Measurements from ENCODE around the gene CLASP2.

The CLASP2 gene

DNA sequence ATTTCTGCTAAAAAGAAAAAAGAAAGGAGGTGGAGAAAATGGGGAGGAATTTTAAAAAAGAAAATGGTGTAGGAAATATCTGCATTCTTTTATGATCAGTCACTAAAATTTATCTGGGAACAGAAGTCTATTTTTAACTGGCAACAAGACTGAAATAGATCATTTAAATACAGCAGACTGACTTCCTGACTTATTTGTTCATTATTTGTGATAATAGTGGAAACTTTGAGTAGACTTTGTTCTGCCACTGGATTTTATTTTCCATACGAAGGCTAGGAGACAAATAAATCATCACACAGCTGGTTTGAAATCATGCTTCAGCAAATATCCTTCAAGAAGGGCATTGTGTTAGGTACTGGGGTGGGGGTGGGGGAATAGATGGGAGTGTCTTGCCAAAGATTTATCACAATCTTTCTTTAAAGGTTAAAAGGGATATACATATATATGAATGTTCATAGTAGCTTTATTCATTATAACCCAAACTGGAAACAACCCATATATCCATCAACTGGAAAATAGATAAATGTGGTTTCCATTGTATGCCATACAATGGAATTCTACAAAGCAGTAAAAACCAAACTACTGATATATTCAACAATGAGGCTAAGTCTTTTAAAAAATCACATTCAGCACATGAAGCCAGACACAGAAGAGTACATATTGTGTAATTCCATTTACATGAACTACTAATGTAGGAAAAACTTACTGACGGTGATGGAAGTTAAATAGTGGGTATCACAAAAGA lies 4.7 kb upstream of the CLASP2 start:
- H2AFZ ChIP-seq (ENCODE audit: low read length) = no peak overlapping the region
- no peak overlapping the region for H2BK5ac ChIP-seq (ENCODE audit: low read length)
- H2BK15ac ChIP-seq (ENCODE audit: low read length) = no peak overlapping the region
- peaks cover under 1% of the 10 kb centered on the region for H3K79me1 ChIP-seq (ENCODE audit: low read depth, low read length)
- no peak overlapping the region for H2AK5ac ChIP-seq (ENCODE audit: low read depth, low read length)
- DNase-seq (ENCODE audit: low spot score) = no peak
- no peaks in the 10 kb centered on the region for H3K9me3 ChIP-seq (replicated peaks in 1 of 2; ENCODE audit: control insufficient read depth in 2 of 2, insufficient read depth in 1 of 2, low read depth in 1 of 2, low read length in 2 of 2)
- no peak overlapping the region for H3K18ac ChIP-seq (ENCODE audit: low read length)
- H4K8ac ChIP-seq (ENCODE audit: low read depth, low read length) = no peak overlapping the region
- H3K4me3 ChIP-seq (ENCODE audit: low read length in 2 of 2) = no peak overlapping the region
- no peak overlapping the region for H2BK12ac ChIP-seq (ENCODE audit: low read length)
- no CpG with 5 or more reads among the region's 2 CpGs for WGBS, 2 donors (ENCODE audit: extremely low coverage in 2 of 2, insufficient read length in 2 of 2, insufficient replicate concordance in 1 of 2)
- no peaks in the 10 kb centered on the region for H3K4me1 ChIP-seq (ENCODE audit: control insufficient read depth in 2 of 2, insufficient read depth in 1 of 2, low read depth in 1 of 2, low read length in 2 of 2)
- no peak overlapping the region for H3K4me2 ChIP-seq (ENCODE audit: insufficient read depth, low read length, poor library complexity, severe bottlenecking)
- no peak overlapping the region for H2BK120ac ChIP-seq (ENCODE audit: low read depth, low read length)
- H4K91ac ChIP-seq (ENCODE audit: low read depth, low read length, poor library complexity) = no peak overlapping the region
- H3K4ac ChIP-seq (ENCODE audit: low read length) = no peak overlapping the region
- no peaks in the 10 kb centered on the region for H3K27me3 ChIP-seq (ENCODE audit: control insufficient read depth in 3 of 3, insufficient read depth in 3 of 3, low read depth in 1 of 3, low read length in 3 of 3)
- H3K9ac ChIP-seq (ENCODE audit: low read depth, low read length, poor library complexity) = no peak overlapping the region
- H3K36me3 ChIP-seq (replicated peaks in 1 of 2; ENCODE audit: control insufficient read depth in 2 of 2, insufficient read depth in 2 of 2, low read length in 2 of 2) = no peaks in the 10 kb centered on the region
- H3K23ac ChIP-seq (ENCODE audit: low read depth, low read length, poor library complexity) = no peak overlapping the region
- H3K14ac ChIP-seq (ENCODE audit: low read length) = no peak overlapping the region
- no peak overlapping the region for H3K27ac ChIP-seq (replicated peaks; ENCODE audit: low read length)

DNA sequence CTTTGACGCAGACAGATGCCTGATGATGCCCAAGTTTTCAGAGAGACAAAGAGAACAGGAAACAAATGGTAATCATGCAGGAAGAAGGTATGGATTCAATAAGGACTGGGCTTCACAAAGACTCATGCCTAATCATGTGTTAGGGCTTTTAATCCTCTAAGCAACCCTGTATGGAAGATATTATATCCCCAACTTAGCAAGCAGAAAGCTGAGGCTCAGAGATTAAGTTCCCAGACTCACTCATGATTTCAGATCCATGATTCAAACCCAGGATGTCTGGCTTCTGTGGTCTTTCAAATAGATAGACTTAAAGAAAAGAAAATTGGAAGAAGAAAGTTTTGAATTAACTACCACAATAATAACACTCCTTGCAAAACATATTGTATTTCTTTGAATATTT lies 4.1 kb upstream of the CLASP2 start:
- no peak overlapping the region for H3K9ac ChIP-seq (ENCODE audit: low read depth, low read length, poor library complexity)
- no peak overlapping the region for H3K27ac ChIP-seq (replicated peaks; ENCODE audit: low read length)
- H2BK120ac ChIP-seq (ENCODE audit: low read depth, low read length) = no peak overlapping the region
- H3K36me3 ChIP-seq (replicated peaks in 1 of 2; ENCODE audit: control insufficient read depth in 2 of 2, insufficient read depth in 2 of 2, low read length in 2 of 2) = no peaks in the 10 kb centered on the region
- H3K4me2 ChIP-seq (ENCODE audit: insufficient read depth, low read length, poor library complexity, severe bottlenecking) = no peak overlapping the region
- H4K91ac ChIP-seq (ENCODE audit: low read depth, low read length, poor library complexity) = no peak overlapping the region
- peaks cover 3% of the 10 kb centered on the region for H3K79me1 ChIP-seq (ENCODE audit: low read depth, low read length)
- H3K4me3 ChIP-seq (ENCODE audit: low read length in 2 of 2) = no peak overlapping the region
- no peak overlapping the region for H2BK15ac ChIP-seq (ENCODE audit: low read length)
- no peak overlapping the region for H3K18ac ChIP-seq (ENCODE audit: low read length)
- no peak overlapping the region for H2BK12ac ChIP-seq (ENCODE audit: low read length)
- no peak overlapping the region for H2AK5ac ChIP-seq (ENCODE audit: low read depth, low read length)
- no peaks in the 10 kb centered on the region for H3K4me1 ChIP-seq (ENCODE audit: control insufficient read depth in 2 of 2, insufficient read depth in 1 of 2, low read depth in 1 of 2, low read length in 2 of 2)
- no peak overlapping the region for H2AFZ ChIP-seq (ENCODE audit: low read length)
- no peak overlapping the region for H2BK5ac ChIP-seq (ENCODE audit: low read length)
- no peak overlapping the region for H3K4ac ChIP-seq (ENCODE audit: low read length)
- DNase-seq (ENCODE audit: low spot score) = no peak
- no peak overlapping the region for H3K14ac ChIP-seq (ENCODE audit: low read length)
- H3K9me3 ChIP-seq (replicated peaks in 1 of 2; ENCODE audit: control insufficient read depth in 2 of 2, insufficient read depth in 1 of 2, low read depth in 1 of 2, low read length in 2 of 2) = no peaks in the 10 kb centered on the region
- no peaks in the 10 kb centered on the region for H3K27me3 ChIP-seq (ENCODE audit: control insufficient read depth in 3 of 3, insufficient read depth in 3 of 3, low read depth in 1 of 3, low read length in 3 of 3)
- no CpG with 5 or more reads among the region's 1 CpG for WGBS, 2 donors (ENCODE audit: extremely low coverage in 2 of 2, insufficient read length in 2 of 2, insufficient replicate concordance in 1 of 2)
- no peak overlapping the region for H4K8ac ChIP-seq (ENCODE audit: low read depth, low read length)
- H3K23ac ChIP-seq (ENCODE audit: low read depth, low read length, poor library complexity) = no peak overlapping the region

- no peak for DNase-seq (ENCODE audit: low spot score)
Measured at GRCh38 chr3:33718595-33718907, 497 bp upstream of the CLASP2 start.

GRCh38 chr3:33717616-33717865 lies 513 bp downstream of the CLASP2 start:
- Histone ChIP-seq H3K9me3 (replicated peaks in 1 of 2; ENCODE audit: control insufficient read depth in 2 of 2, insufficient read depth in 1 of 2, low read depth in 1 of 2, low read length in 2 of 2) (peaks cover 0 to under 1% of the 10 kb centered on the region in 2 donors), H3K4me2 (ENCODE audit: insufficient read depth, low read length, poor library complexity, severe bottlenecking) (peak overlapping the region; percentile 66), H3K36me3 (replicated peaks in 1 of 2; ENCODE audit: control insufficient read depth in 2 of 2, insufficient read depth in 2 of 2, low read length in 2 of 2) (peaks cover 0 to 5% of the 10 kb centered on the region in 2 donors), H3K14ac (ENCODE audit: low read length) (no peak overlapping the region), H3K4me3 (ENCODE audit: low read length in 2 of 2) (peak overlapping the region; percentile 89 to 96), H3K27me3 (ENCODE audit: control insufficient read depth in 3 of 3, insufficient read depth in 3 of 3, low read depth in 1 of 3, low read length in 3 of 3) (no peaks in the 10 kb centered on the region), H4K8ac (ENCODE audit: low read depth, low read length) (no peak overlapping the region), H2AK5ac (ENCODE audit: low read depth, low read length) (no peak overlapping the region), H3K79me1 (ENCODE audit: low read depth, low read length) (peaks cover 4% of the 10 kb centered on the region), H3K18ac (ENCODE audit: low read length) (peak overlapping the region; percentile 95), H3K4ac (ENCODE audit: low read length) (no peak overlapping the region), H3K23ac (ENCODE audit: low read depth, low read length, poor library complexity) (peak overlapping the region; percentile 89), H3K9ac (ENCODE audit: low read depth, low read length, poor library complexity) (peak overlapping the region; percentile 90), H3K4me1 (ENCODE audit: control insufficient read depth in 2 of 2, insufficient read depth in 1 of 2, low read depth in 1 of 2, low read length in 2 of 2) (peaks cover 2 to 3% of the 10 kb centered on the region in 2 donors), H2BK5ac (ENCODE audit: low read length) (peak overlapping the region; percentile 85), H2BK120ac (ENCODE audit: low read depth, low read length) (no peak overlapping the region), H4K91ac (ENCODE audit: low read depth, low read length, poor library complexity) (no peak overlapping the region), H2AFZ (ENCODE audit: low read length) (peak overlapping the region; percentile 100), H2BK15ac (ENCODE audit: low read length) (no peak overlapping the region), H3K27ac (replicated peaks; ENCODE audit: low read length) (peak overlapping the region; percentile 73), H2BK12ac (ENCODE audit: low read length) (no peak overlapping the region)
- no peak for DNase-seq (ENCODE audit: low spot score)
- WGBS, 2 donors (ENCODE audit: extremely low coverage in 2 of 2, insufficient read length in 2 of 2, insufficient replicate concordance in 1 of 2) = no CpG with 5 or more reads among the region's 26 CpGs

More at GRCh38 chr3:33718595-33718907, 497 bp upstream of the CLASP2 start:
- peaks cover 0 to 3% of the 10 kb centered on the region in 2 donors for H3K36me3 ChIP-seq (replicated peaks in 1 of 2; ENCODE audit: control insufficient read depth in 2 of 2, insufficient read depth in 2 of 2, low read length in 2 of 2)
- no peak overlapping the region for H3K27ac ChIP-seq (replicated peaks; ENCODE audit: low read length)
- no peak overlapping the region for H2BK12ac ChIP-seq (ENCODE audit: low read length)
- H3K18ac ChIP-seq (ENCODE audit: low read length) = no peak overlapping the region
- peak overlapping the region; percentile 100 for H2AFZ ChIP-seq (ENCODE audit: low read length)
- H3K4me3 ChIP-seq (ENCODE audit: low read length in 2 of 2) = peak overlapping the region in 1 of 2 donors; percentile 89
- H2BK15ac ChIP-seq (ENCODE audit: low read length) = no peak overlapping the region
- H3K9ac ChIP-seq (ENCODE audit: low read depth, low read length, poor library complexity) = no peak overlapping the region
- H2BK120ac ChIP-seq (ENCODE audit: low read depth, low read length) = no peak overlapping the region
- no peak overlapping the region for H3K4ac ChIP-seq (ENCODE audit: low read length)
- peaks cover 4% of the 10 kb centered on the region for H3K79me1 ChIP-seq (ENCODE audit: low read depth, low read length)
- H3K9me3 ChIP-seq (replicated peaks in 1 of 2; ENCODE audit: control insufficient read depth in 2 of 2, insufficient read depth in 1 of 2, low read depth in 1 of 2, low read length in 2 of 2) = no peaks in the 10 kb centered on the region
- no peak overlapping the region for H2AK5ac ChIP-seq (ENCODE audit: low read depth, low read length)
- H3K4me1 ChIP-seq (ENCODE audit: control insufficient read depth in 2 of 2, insufficient read depth in 1 of 2, low read depth in 1 of 2, low read length in 2 of 2) = peaks cover 2 to 3% of the 10 kb centered on the region in 2 donors
- H3K23ac ChIP-seq (ENCODE audit: low read depth, low read length, poor library complexity) = no peak overlapping the region
- no peak overlapping the region for H2BK5ac ChIP-seq (ENCODE audit: low read length)
- H4K8ac ChIP-seq (ENCODE audit: low read depth, low read length) = no peak overlapping the region
- no peak overlapping the region for H4K91ac ChIP-seq (ENCODE audit: low read depth, low read length, poor library complexity)
- WGBS, 2 donors (ENCODE audit: extremely low coverage in 2 of 2, insufficient read length in 2 of 2, insufficient replicate concordance in 1 of 2) = no CpG with 5 or more reads among the region's 7 CpGs
- no peaks in the 10 kb centered on the region for H3K27me3 ChIP-seq (ENCODE audit: control insufficient read depth in 3 of 3, insufficient read depth in 3 of 3, low read depth in 1 of 3, low read length in 3 of 3)
- H3K4me2 ChIP-seq (ENCODE audit: insufficient read depth, low read length, poor library complexity, severe bottlenecking) = peak overlapping the region; percentile 55
- H3K14ac ChIP-seq (ENCODE audit: low read length) = no peak overlapping the region

All from neuronal stem cell (in vitro differentiated cells).